Hepatocyte (in vitro differentiated cells): ENCODE results near the gene KCNJ2.

ENCODE experiments used
- EZH2 ChIP-seq: fragments of 200-600 bp; sonication (generic); IDR thresholded peaks from 2 replicates; pipeline ENCODE4 v1.6.1; 2016; ENCODE audit warnings: antibody characterized with exemption, mild to moderate bottlenecking, borderline replicate concordance
- EZH2phosphoT487 ChIP-seq: fragments of 200-600 bp; sonication (generic); IDR thresholded peaks from one replicate; pipeline ENCODE4 v1.6.1; 2018; ENCODE audit warnings: antibody characterized with exemption, mild to moderate bottlenecking, low read depth, moderate library complexity; ENCODE audit not compliant: unreplicated experiment, severe bottlenecking
- TF ChIP-seq, protein P1 (sequence below): fragments of 200-600 bp; sonication (generic); IDR thresholded peaks from 2 replicates; pipeline ENCODE4 v1.5.1; 2016; ENCODE audit warnings: antibody characterized with exemption, mild to moderate bottlenecking; ENCODE audit not compliant: poor library complexity

DNA sequence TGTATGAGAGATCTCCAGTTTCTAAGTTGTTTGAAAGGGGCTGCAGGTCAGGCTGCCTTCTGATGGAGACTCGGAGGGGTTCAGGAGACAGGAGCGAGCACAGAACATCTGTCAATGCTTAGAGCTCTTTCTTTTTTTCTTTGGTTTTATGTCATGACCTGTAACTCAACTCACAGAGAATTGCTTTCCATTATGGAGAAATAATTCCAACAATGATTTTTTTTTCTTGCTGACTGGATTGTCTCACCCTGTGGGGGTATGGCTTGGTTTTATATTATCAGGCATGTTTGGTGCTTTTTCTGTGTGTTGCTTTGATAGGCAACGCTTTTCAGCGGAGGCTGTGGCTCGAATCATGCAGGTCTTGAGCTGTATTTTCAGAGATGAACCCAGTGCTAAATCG, 10.7 kb upstream of the KCNJ2 start:
- TF ChIP-seq, protein P1, sequence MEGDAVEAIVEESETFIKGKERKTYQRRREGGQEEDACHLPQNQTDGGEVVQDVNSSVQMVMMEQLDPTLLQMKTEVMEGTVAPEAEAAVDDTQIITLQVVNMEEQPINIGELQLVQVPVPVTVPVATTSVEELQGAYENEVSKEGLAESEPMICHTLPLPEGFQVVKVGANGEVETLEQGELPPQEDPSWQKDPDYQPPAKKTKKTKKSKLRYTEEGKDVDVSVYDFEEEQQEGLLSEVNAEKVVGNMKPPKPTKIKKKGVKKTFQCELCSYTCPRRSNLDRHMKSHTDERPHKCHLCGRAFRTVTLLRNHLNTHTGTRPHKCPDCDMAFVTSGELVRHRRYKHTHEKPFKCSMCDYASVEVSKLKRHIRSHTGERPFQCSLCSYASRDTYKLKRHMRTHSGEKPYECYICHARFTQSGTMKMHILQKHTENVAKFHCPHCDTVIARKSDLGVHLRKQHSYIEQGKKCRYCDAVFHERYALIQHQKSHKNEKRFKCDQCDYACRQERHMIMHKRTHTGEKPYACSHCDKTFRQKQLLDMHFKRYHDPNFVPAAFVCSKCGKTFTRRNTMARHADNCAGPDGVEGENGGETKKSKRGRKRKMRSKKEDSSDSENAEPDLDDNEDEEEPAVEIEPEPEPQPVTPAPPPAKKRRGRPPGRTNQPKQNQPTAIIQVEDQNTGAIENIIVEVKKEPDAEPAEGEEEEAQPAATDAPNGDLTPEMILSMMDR: no peak
- TF ChIP-seq EZH2 (no peak), EZH2phosphoT487 (no peak)
